ENCODE measurements around the gene CFAP298. TPM values are rescaled to one million over a fixed set of nuclear protein-coding genes. Genes with fewer than 3 reads are reported as not detected.
A peak's percentile ranks its signal among the peaks of the same experiment; 100 is the strongest.

The CFAP298 gene
- total and polyA plus RNA-seq, 2 of the 13 experiments (the other 11 are each of a cell fraction or from before 2014, with no cell fraction given) = 21.2 to 62.2 TPM

- TF ChIP-seq STAT6 (CRISPR knock-in tag; IDR thresholded peaks at IDR 0.05; ENCODE audit: borderline replicate concordance) (peak; percentile 76; the same call in 1 of the 2 replicates), SIN3A (IDR thresholded peaks at IDR 0.05; ENCODE audit: borderline replicate concordance, low read depth, low read length) (peak; percentile 63; the same call in 1 of the 2 replicates), FOSL2 (CRISPR knock-in tag; IDR thresholded peaks at IDR 0.05) (peak; percentile 52), ZNF816 (CRISPR knock-in tag; IDR thresholded peaks at IDR 0.05; ENCODE audit: borderline replicate concordance) (peak; percentile 33; the same call in 1 of the 2 replicates), ZNF207 (IDR thresholded peaks at IDR 0.05; ENCODE audit: borderline replicate concordance) (no peak), RBFOX2 (IDR thresholded peaks at IDR 0.05; ENCODE audit: low read depth, low read length) (peak; percentile 68), GATAD2A (CRISPR knock-in tag; IDR thresholded peaks at IDR 0.05) (peak; percentile 49), ZFP37 (CRISPR knock-in tag; IDR thresholded peaks at IDR 0.05; ENCODE audit: borderline replicate concordance) (peak; percentile 29; the same call in 1 of the 2 replicates), ZNF670 (CRISPR knock-in tag; IDR thresholded peaks at IDR 0.05; ENCODE audit: borderline replicate concordance) (peak; percentile 60; the same call in 1 of the 2 replicates), SIN3B (IDR thresholded peaks at IDR 0.05; ENCODE audit: low read length) (no peak), ZKSCAN5 (CRISPR knock-in tag; IDR thresholded peaks at IDR 0.05) (no peak), HDAC1 (CRISPR knock-in tag; IDR thresholded peaks at IDR 0.05) (peak; percentile 70), FOXP4 (CRISPR knock-in tag; IDR thresholded peaks at IDR 0.05) (peak; percentile 77), KDM2A (CRISPR knock-in tag; IDR thresholded peaks at IDR 0.05; ENCODE audit: borderline replicate concordance, low read depth) (peak; percentile 69)
Observed at GRCh38 chr21:32569261-32570230, 42.6 kb downstream of the CFAP298 start (continued).

All from HepG2 (cell line).